WTC11 (cell line): ENCODE measurements around the gene TMCC1. TPM values are rescaled to one million over a fixed set of nuclear protein-coding genes. Genes with fewer than 3 reads are reported as not detected.

Experiments used
- ATAC-seq: fragments of 200-7000 bp; cut with Tn5 transposase; 2 replicates; pipeline ENCODE4 v1.10.0; 2021; ENCODE audit warnings: mild to moderate bottlenecking, moderate library complexity
- CTCF ChIA-PET: fragments of 300-600 bp; sonication (Branson Sonifier 250); formaldehyde crosslinking; loops from one replicate; lab custom pipeline; 2021; ENCODE audit warnings: antibody characterized with exemption; lab: Charles Lee
- POLR2A ChIA-PET: fragments of 350-600 bp; sonication (Branson Sonifier 250); formaldehyde crosslinking; loops from one replicate; lab custom pipeline; 2021; ENCODE audit warnings: antibody characterized with exemption; lab: Charles Lee
- DNase-seq: peaks from one replicate; pipeline ENCODE4 v3.0.0; 2021; ENCODE audit warnings: low spot score
- H3K27ac Mint-ChIP-seq: 2 replicates; pipeline ENCODE4 v1.8.0; 2021; ENCODE audit warnings: mixed read lengths
- H3K27me3 Mint-ChIP-seq: 2 replicates; pipeline ENCODE4 v1.8.0; 2021; ENCODE audit warnings: low read depth, mild to moderate bottlenecking, moderate library complexity, mixed read lengths
- H3K36me3 Mint-ChIP-seq: 2 replicates; pipeline ENCODE4 v1.8.0; 2021; ENCODE audit warnings: mixed read lengths
- H3K4me1 Mint-ChIP-seq: 2 replicates; pipeline ENCODE4 v1.8.0; 2022; ENCODE audit warnings: mixed read lengths
- H3K4me3 Mint-ChIP-seq: 2 replicates; pipeline ENCODE4 v1.8.0; 2021; ENCODE audit warnings: mild to moderate bottlenecking, moderate library complexity, mixed read lengths
- H3K9me3 Mint-ChIP-seq: 2 replicates; pipeline ENCODE4 v1.8.0; 2021; ENCODE audit warnings: mixed read lengths
- CDX4 ChIP-seq: fragments of 250-450 bp; sonication (Bioruptor Pico); IDR thresholded peaks from 2 replicates; pipeline ENCODE4 v1.9.0; 2021; ENCODE audit warnings: moderate library complexity, mild to moderate bottlenecking, inconsistent platforms, borderline replicate concordance
- FOXP1 ChIP-seq: sonication (generic); formaldehyde crosslinking; IDR thresholded peaks from 2 replicates; pipeline ENCODE4 v1.8.0; 2022; ENCODE audit warnings: missing genetic modification reagents, mild to moderate bottlenecking, moderate library complexity, borderline replicate concordance
- MXD4 ChIP-seq: fragments of 250-450 bp; sonication (Bioruptor Pico); IDR thresholded peaks from 2 replicates; pipeline ENCODE4 v1.8.0; 2021; ENCODE audit warnings: mild to moderate bottlenecking, moderate library complexity, borderline replicate concordance
- MYBL2 ChIP-seq: sonication (generic); formaldehyde crosslinking; IDR thresholded peaks from 2 replicates; pipeline ENCODE4 v1.8.1; 2023; ENCODE audit warnings: mild to moderate bottlenecking, moderate library complexity, missing genetic modification reagents
- NFE2L1 ChIP-seq: sonication (generic); formaldehyde crosslinking; IDR thresholded peaks from 2 replicates; pipeline ENCODE4 v1.8.1; 2023; ENCODE audit warnings: missing genetic modification reagents
- SOX15 ChIP-seq: fragments of 250-450 bp; sonication (Bioruptor Pico); IDR thresholded peaks from 2 replicates; pipeline ENCODE4 v1.9.0; 2021; ENCODE audit warnings: mild to moderate bottlenecking
- TCF7 ChIP-seq: sonication (generic); formaldehyde crosslinking; IDR thresholded peaks from 2 replicates; pipeline ENCODE4 v1.8.0; 2022; ENCODE audit warnings: mild to moderate bottlenecking, low read depth, missing genetic modification reagents, moderate library complexity
- TP53 ChIP-seq: sonication (generic); formaldehyde crosslinking; IDR thresholded peaks from 2 replicates; pipeline ENCODE4 v1.8.1; 2023; ENCODE audit warnings: mild to moderate bottlenecking, missing genetic modification reagents
- ZNF219 ChIP-seq: sonication (generic); formaldehyde crosslinking; IDR thresholded peaks from 2 replicates; pipeline ENCODE4 v1.8.0; 2023; ENCODE audit warnings: missing genetic modification reagents, mild to moderate bottlenecking, borderline replicate concordance
- ZNF232 ChIP-seq: sonication (generic); formaldehyde crosslinking; IDR thresholded peaks from 2 replicates; pipeline ENCODE4 v1.8.0; 2022; ENCODE audit warnings: mild to moderate bottlenecking, missing genetic modification reagents
- ZNF263 ChIP-seq: sonication (generic); formaldehyde crosslinking; IDR thresholded peaks from 2 replicates; pipeline ENCODE4 v1.8.1; 2022; ENCODE audit warnings: low read depth, mild to moderate bottlenecking, moderate library complexity, missing genetic modification reagents
- total RNA-seq: library from RNA; stranded (reverse); gene quantifications from 3 replicates; pipeline ENCODE4 v1.2.3, GENCODE V29; 2021
- TF ChIP-seq, protein P1 (sequence below): sonication (generic); formaldehyde crosslinking; conservative IDR thresholded peaks from 2 replicates; pipeline ENCODE4 v1.8.1; 2022; ENCODE audit warnings: mild to moderate bottlenecking, missing genetic modification reagents
- TF ChIP-seq, protein P2 (sequence below): fragments of 200-600 bp; IDR thresholded peaks from 2 replicates; pipeline ENCODE4 v1.8.0; 2022; ENCODE audit warnings: antibody characterized with exemption
- TF ChIP-seq, protein P3 (sequence below): fragments of 250-450 bp; sonication (Bioruptor Pico); IDR thresholded peaks from 2 replicates; pipeline ENCODE4 v1.9.0; 2021; ENCODE audit warnings: mild to moderate bottlenecking, borderline replicate concordance
- TF ChIP-seq, protein P4 (sequence below): sonication (generic); formaldehyde crosslinking; IDR thresholded peaks from 2 replicates; pipeline ENCODE4 v1.8.0; 2023; ENCODE audit warnings: mild to moderate bottlenecking, missing genetic modification reagents

The TMCC1 gene
- total RNA-seq, 1 experiment from 2014 or later = 29.3 TPM

GRCh38 chr3:129622226-129622874 lies 271.2 kb downstream of the TMCC1 start:
- no peak for ATAC-seq
- no peaks in the 10 kb centered on the region for H3K36me3 Mint-ChIP-seq

GRCh38 chr3:129621626-129622225 lies 271.8 kb downstream of the TMCC1 start:
- DNase-seq = no peak
- H3K9me3 Mint-ChIP-seq = no peaks in the 10 kb centered on the region
- TF ChIP-seq, protein P1, sequence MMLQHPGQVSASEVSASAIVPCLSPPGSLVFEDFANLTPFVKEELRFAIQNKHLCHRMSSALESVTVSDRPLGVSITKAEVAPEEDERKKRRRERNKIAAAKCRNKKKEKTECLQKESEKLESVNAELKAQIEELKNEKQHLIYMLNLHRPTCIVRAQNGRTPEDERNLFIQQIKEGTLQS (CRISPR knock-in tag) = no peak
- no peak for TF ChIP-seq MYBL2 (CRISPR knock-in tag)
- CTCF ChIA-PET = interaction anchor here (1.0 to 2.1 kb wide), 3 partner anchors 16 to 321 kb away, joined by 4 to 14 read pairs (median 6); no protein-coding TSS in a partner anchor
- H3K27ac Mint-ChIP-seq = no peak overlapping the region
- H3K36me3 Mint-ChIP-seq = no peaks in the 10 kb centered on the region
- no peaks in the 10 kb centered on the region for H3K27me3 Mint-ChIP-seq
- H3K4me3 Mint-ChIP-seq = no peak overlapping the region
- peaks cover 35% of the 10 kb centered on the region for H3K4me1 Mint-ChIP-seq
- no peak for ATAC-seq
- POLR2A ChIA-PET = no interaction called here

More at GRCh38 chr3:129622226-129622874, 271.2 kb downstream of the TMCC1 start:
- Mint-ChIP-seq H3K4me1 (peaks cover 35% of the 10 kb centered on the region), H3K9me3 (no peaks in the 10 kb centered on the region), H3K27ac (no peak overlapping the region), H3K4me3 (no peak overlapping the region), H3K27me3 (no peaks in the 10 kb centered on the region)
- CTCF ChIA-PET = interaction anchor here (1.0 to 2.1 kb wide), 3 partner anchors 17 to 320 kb away, joined by 4 to 14 read pairs (median 6); no protein-coding TSS in a partner anchor
- POLR2A ChIA-PET = no interaction called here
- TF ChIP-seq, protein P2, sequence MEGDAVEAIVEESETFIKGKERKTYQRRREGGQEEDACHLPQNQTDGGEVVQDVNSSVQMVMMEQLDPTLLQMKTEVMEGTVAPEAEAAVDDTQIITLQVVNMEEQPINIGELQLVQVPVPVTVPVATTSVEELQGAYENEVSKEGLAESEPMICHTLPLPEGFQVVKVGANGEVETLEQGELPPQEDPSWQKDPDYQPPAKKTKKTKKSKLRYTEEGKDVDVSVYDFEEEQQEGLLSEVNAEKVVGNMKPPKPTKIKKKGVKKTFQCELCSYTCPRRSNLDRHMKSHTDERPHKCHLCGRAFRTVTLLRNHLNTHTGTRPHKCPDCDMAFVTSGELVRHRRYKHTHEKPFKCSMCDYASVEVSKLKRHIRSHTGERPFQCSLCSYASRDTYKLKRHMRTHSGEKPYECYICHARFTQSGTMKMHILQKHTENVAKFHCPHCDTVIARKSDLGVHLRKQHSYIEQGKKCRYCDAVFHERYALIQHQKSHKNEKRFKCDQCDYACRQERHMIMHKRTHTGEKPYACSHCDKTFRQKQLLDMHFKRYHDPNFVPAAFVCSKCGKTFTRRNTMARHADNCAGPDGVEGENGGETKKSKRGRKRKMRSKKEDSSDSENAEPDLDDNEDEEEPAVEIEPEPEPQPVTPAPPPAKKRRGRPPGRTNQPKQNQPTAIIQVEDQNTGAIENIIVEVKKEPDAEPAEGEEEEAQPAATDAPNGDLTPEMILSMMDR = no peak
- TF ChIP-seq TCF7 (CRISPR knock-in tag) (no peak), NFE2L1 (CRISPR knock-in tag) (no peak), CDX4 (CRISPR knock-in tag) (no peak), ZNF232 (no peak), MXD4 (no peak), ZNF219 (no peak), ZNF263 (CRISPR knock-in tag) (no peak), TP53 (CRISPR knock-in tag) (no peak), FOXP1 (CRISPR knock-in tag) (no peak), SOX15 (CRISPR knock-in tag) (no peak)
- TF ChIP-seq, protein P3, sequence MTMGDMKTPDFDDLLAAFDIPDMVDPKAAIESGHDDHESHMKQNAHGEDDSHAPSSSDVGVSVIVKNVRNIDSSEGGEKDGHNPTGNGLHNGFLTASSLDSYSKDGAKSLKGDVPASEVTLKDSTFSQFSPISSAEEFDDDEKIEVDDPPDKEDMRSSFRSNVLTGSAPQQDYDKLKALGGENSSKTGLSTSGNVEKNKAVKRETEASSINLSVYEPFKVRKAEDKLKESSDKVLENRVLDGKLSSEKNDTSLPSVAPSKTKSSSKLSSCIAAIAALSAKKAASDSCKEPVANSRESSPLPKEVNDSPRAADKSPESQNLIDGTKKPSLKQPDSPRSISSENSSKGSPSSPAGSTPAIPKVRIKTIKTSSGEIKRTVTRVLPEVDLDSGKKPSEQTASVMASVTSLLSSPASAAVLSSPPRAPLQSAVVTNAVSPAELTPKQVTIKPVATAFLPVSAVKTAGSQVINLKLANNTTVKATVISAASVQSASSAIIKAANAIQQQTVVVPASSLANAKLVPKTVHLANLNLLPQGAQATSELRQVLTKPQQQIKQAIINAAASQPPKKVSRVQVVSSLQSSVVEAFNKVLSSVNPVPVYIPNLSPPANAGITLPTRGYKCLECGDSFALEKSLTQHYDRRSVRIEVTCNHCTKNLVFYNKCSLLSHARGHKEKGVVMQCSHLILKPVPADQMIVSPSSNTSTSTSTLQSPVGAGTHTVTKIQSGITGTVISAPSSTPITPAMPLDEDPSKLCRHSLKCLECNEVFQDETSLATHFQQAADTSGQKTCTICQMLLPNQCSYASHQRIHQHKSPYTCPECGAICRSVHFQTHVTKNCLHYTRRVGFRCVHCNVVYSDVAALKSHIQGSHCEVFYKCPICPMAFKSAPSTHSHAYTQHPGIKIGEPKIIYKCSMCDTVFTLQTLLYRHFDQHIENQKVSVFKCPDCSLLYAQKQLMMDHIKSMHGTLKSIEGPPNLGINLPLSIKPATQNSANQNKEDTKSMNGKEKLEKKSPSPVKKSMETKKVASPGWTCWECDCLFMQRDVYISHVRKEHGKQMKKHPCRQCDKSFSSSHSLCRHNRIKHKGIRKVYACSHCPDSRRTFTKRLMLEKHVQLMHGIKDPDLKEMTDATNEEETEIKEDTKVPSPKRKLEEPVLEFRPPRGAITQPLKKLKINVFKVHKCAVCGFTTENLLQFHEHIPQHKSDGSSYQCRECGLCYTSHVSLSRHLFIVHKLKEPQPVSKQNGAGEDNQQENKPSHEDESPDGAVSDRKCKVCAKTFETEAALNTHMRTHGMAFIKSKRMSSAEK (CRISPR knock-in tag) = no peak
- TF ChIP-seq, protein P4, sequence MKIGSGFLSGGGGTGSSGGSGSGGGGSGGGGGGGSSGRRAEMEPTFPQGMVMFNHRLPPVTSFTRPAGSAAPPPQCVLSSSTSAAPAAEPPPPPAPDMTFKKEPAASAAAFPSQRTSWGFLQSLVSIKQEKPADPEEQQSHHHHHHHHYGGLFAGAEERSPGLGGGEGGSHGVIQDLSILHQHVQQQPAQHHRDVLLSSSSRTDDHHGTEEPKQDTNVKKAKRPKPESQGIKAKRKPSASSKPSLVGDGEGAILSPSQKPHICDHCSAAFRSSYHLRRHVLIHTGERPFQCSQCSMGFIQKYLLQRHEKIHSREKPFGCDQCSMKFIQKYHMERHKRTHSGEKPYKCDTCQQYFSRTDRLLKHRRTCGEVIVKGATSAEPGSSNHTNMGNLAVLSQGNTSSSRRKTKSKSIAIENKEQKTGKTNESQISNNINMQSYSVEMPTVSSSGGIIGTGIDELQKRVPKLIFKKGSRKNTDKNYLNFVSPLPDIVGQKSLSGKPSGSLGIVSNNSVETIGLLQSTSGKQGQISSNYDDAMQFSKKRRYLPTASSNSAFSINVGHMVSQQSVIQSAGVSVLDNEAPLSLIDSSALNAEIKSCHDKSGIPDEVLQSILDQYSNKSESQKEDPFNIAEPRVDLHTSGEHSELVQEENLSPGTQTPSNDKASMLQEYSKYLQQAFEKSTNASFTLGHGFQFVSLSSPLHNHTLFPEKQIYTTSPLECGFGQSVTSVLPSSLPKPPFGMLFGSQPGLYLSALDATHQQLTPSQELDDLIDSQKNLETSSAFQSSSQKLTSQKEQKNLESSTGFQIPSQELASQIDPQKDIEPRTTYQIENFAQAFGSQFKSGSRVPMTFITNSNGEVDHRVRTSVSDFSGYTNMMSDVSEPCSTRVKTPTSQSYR = no peak
- no peak for DNase-seq
